HG03280 (cell line): ENCODE measurements around the gene RNPEPL1.

Experiments
- ATAC-seq: cut with Tn5 transposase; IDR thresholded peaks from one replicate; pipeline ENCODE4 v1.9.1; 2021; ENCODE audit warnings: mild to moderate bottlenecking, moderate library complexity; ENCODE audit not compliant: unreplicated experiment

RNPEPL1 gene

GRCh38 chr2:240622531-240623235, 54.4 kb downstream of the RNPEPL1 start:
- ATAC-seq = no peak

GRCh38 chr2:240623531-240624010, 55.3 kb downstream of the RNPEPL1 start:
- no peak for ATAC-seq

- no peak for ATAC-seq
Measured at GRCh38 chr2:240624011-240624949, 56.0 kb downstream of the RNPEPL1 start.

- ATAC-seq = no peak
Measured at GRCh38 chr2:240624950-240625621, 56.8 kb downstream of the RNPEPL1 start, which contains the start of gene GPR35. GPR35 (plus strand) TSS chr2:240625480; CDS start chr2:240629953, 4,473 bp downstream.

GRCh38 chr2:240626531-240627300, 58.4 kb downstream of the RNPEPL1 start:
- no peak for ATAC-seq

- ATAC-seq = no peak
Measured at GRCh38 chr2:240627736-240628506, 59.6 kb downstream of the RNPEPL1 start.

- ATAC-seq = no peak
Measured at GRCh38 chr2:240628507-240628807, 60.2 kb downstream of the RNPEPL1 start.

GRCh38 chr2:240628808-240629618, 60.7 kb downstream of the RNPEPL1 start:
- no peak for ATAC-seq

- no peak for ATAC-seq
Measured at GRCh38 chr2:240629619-240629967, 61.3 kb downstream of the RNPEPL1 start.

- no peak for ATAC-seq
Measured at GRCh38 chr2:240629968-240630770, 61.9 kb downstream of the RNPEPL1 start.
